ENCODE data around the gene AKT1.

The AKT1 gene

GRCh38 chr14:104789752-104790743 lies 5.5 kb downstream of the AKT1 start:
- Histone ChIP-seq H3K4me3 (ENCODE audit: extremely low read depth, insufficient read depth, low read length, poor library complexity, severe bottlenecking) (no peak overlapping the region), H3K9me3 (ENCODE audit: control insufficient read depth, low read length) (no peaks in the 10 kb centered on the region), H3K36me3 (ENCODE audit: control insufficient read depth, insufficient read depth, low read length) (peaks cover 73% of the 10 kb centered on the region), H3K4me1 (ENCODE audit: control insufficient read depth, insufficient read depth, low read length, poor library complexity, severe bottlenecking) (peaks cover 17% of the 10 kb centered on the region), H3K27ac (ENCODE audit: low read depth, low read length, severe bottlenecking) (no peak overlapping the region)
- 95 to 98% methylated on average over 16 to 24 of the region's 31 CpGs for WGBS, 2 experiments (ENCODE audit: insufficient coverage in 2 of 2)

DNA sequence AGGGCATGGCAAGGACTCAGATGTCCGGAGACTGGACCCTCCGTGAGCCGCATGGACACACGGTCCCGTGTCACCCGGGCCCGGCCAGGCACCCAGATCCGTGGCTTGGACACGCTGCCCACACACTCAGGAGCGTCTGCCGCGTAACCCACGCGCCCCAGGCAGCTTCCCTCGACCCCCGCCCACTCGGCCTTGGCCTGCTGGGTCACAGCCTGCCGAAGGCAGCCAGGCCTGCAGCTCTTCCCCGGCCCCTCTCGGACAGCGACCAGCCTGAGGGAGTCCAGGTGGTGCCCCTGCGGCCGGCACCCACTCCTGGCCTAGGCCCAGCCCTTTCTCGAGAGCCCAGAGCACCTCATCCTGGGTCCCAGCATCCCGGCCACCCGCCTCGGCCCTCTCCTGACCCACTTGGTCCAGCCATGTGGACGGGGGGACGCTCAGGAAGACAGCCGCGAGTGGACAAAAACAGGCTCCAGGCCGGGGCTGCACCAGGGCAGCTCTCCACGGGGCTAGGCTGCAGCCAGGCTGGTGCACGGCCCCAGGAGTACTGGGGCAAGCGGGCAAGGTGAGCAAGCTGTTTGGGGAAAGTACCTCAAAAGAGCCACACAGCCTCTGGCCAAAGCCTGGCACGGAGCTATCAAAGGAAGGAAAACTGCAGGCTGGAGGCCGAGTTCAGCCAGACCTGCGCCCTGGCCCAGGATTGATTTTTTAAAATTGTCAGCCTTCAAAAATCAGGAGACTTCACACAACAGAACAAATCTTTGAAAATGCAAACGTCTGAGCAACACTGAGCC lies 6.5 kb downstream of the AKT1 start:
- 93% methylated on average over 34 to 36 of the region's 39 CpGs for WGBS, 2 experiments (ENCODE audit: insufficient coverage in 2 of 2)
- H3K27ac ChIP-seq (ENCODE audit: low read depth, low read length, severe bottlenecking) = no peak overlapping the region

DNA sequence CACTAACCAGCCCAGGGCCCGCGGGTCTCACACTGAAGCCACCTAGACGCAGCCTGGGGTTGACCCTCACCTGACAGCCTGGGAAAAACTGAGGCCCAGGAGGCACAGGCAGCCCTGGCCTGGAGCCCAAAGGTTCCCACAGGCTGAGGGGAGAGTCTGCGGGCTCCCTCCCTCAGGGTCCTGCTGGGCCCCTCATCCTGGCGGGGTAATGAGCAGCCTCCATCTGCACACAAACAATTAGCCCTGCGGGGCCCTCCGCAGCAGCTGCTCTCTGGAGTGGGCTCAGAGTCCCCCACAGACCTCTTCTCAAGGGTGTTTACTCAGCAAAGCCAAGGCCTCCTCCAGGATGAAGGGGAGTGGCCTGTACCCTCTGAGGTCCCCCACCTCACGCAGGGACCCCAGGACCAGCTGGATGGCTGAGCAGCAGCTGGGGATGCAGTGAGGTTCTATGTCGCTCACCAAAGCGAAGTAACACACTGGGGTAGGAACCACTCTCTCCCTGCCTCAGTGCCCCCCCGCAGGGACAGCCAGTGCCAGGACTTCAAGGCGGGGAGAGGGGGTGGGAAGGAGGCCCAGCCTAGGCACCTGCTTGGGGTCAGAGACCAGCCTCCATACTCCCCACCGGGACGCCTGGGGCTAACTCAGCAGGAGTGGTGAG lies 7.3 kb downstream of the AKT1 start:
- H3K36me3 ChIP-seq (ENCODE audit: control insufficient read depth, insufficient read depth, low read length) = peaks cover 73% of the 10 kb centered on the region
- H3K9me3 ChIP-seq (ENCODE audit: control insufficient read depth, low read length) = no peaks in the 10 kb centered on the region
- no peak overlapping the region for H3K4me3 ChIP-seq (ENCODE audit: extremely low read depth, insufficient read depth, low read length, poor library complexity, severe bottlenecking)
- 96 to 98% methylated on average over 11 to 14 of the region's 14 CpGs for WGBS, 2 experiments (ENCODE audit: insufficient coverage in 2 of 2)
- H3K27ac ChIP-seq (ENCODE audit: low read depth, low read length, severe bottlenecking) = no peak overlapping the region
- H3K4me1 ChIP-seq (ENCODE audit: control insufficient read depth, insufficient read depth, low read length, poor library complexity, severe bottlenecking) = peaks cover 11% of the 10 kb centered on the region

More for the DNA sequence above, 6.5 kb downstream of the AKT1 start:
- H3K36me3 ChIP-seq (ENCODE audit: control insufficient read depth, insufficient read depth, low read length) = peaks cover 76% of the 10 kb centered on the region
- no peaks in the 10 kb centered on the region for H3K9me3 ChIP-seq (ENCODE audit: control insufficient read depth, low read length)
- H3K4me1 ChIP-seq (ENCODE audit: control insufficient read depth, insufficient read depth, low read length, poor library complexity, severe bottlenecking) = peaks cover 17% of the 10 kb centered on the region
- H3K4me3 ChIP-seq (ENCODE audit: extremely low read depth, insufficient read depth, low read length, poor library complexity, severe bottlenecking) = no peak overlapping the region

DNA sequence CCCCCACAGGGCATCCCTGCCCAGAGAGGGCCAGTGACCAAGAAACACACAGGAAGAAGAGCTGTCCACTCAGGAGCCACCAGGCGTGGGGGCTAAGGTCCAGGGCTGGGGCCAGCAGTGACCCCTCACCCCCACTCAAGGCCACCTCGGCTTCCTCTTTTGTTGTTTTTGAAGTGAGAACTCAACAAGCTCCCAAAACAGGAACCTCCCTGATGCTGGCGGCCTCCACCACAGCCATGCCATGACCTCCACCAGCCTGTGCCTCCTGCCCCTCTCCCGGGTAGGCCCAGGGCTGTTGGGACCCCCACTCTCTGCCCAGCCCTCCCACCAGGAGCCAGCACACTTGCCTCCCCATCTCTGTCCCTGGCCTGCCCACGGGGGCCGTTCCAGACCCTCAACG lies 7.8 kb downstream of the AKT1 start:
- Histone ChIP-seq H3K4me3 (ENCODE audit: extremely low read depth, insufficient read depth, low read length, poor library complexity, severe bottlenecking) (no peak overlapping the region), H3K9me3 (ENCODE audit: control insufficient read depth, low read length) (no peaks in the 10 kb centered on the region), H3K4me1 (ENCODE audit: control insufficient read depth, insufficient read depth, low read length, poor library complexity, severe bottlenecking) (peaks cover 5% of the 10 kb centered on the region), H3K36me3 (ENCODE audit: control insufficient read depth, insufficient read depth, low read length) (peaks cover 70% of the 10 kb centered on the region), H3K27ac (ENCODE audit: low read depth, low read length, severe bottlenecking) (no peak overlapping the region)
- 95 to 100% methylated on average over 5 to 7 of the region's 7 CpGs for WGBS, 2 experiments (ENCODE audit: insufficient coverage in 2 of 2)

GRCh38 chr14:104786726-104787675 lies 8.5 kb downstream of the AKT1 start:
- H3K9me3 ChIP-seq (ENCODE audit: control insufficient read depth, low read length) = no peaks in the 10 kb centered on the region
- 95 to 98% methylated on average over 22 to 27 of the region's 30 CpGs for WGBS, 2 experiments (ENCODE audit: insufficient coverage in 2 of 2)
- no peak overlapping the region for H3K27ac ChIP-seq (ENCODE audit: low read depth, low read length, severe bottlenecking)

DNA sequence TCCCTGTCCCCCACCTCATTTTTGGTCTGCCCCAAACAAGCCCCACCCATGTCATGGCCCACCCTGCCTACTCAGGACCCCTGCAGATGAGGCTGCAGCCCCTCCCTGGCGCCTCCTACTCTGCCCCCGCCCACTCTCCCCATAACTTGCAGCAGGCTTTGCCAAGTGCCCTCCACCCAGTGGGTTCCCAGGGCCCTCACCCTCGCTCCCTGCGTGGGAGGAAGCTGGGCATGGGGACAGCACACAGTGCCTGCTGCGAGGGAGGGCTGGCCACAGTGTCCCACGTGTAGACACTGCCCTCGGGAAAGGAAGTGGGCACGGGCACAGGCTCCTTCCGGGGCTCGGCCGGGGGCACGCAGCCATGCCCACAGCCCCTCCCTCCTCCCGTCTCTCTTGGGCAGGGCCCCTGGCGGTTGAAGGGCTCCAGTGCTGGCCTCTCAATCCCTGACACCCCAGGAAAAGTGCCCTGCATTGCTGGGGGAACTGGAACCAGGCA lies 9.4 kb downstream of the AKT1 start:
- H3K9me3 ChIP-seq (ENCODE audit: control insufficient read depth, low read length) = no peaks in the 10 kb centered on the region
- no peaks in the 10 kb centered on the region for H3K4me1 ChIP-seq (ENCODE audit: control insufficient read depth, insufficient read depth, low read length, poor library complexity, severe bottlenecking)
- WGBS, 2 experiments (ENCODE audit: insufficient coverage in 2 of 2) = 95 to 97% methylated on average over 5 to 8 of the region's 14 CpGs
- H3K27ac ChIP-seq (ENCODE audit: low read depth, low read length, severe bottlenecking) = no peak overlapping the region
- no peak overlapping the region for H3K4me3 ChIP-seq (ENCODE audit: extremely low read depth, insufficient read depth, low read length, poor library complexity, severe bottlenecking)
- peaks cover 63% of the 10 kb centered on the region for H3K36me3 ChIP-seq (ENCODE audit: control insufficient read depth, insufficient read depth, low read length)

More at GRCh38 chr14:104786726-104787675, 8.5 kb downstream of the AKT1 start:
- no peaks in the 10 kb centered on the region for H3K4me1 ChIP-seq (ENCODE audit: control insufficient read depth, insufficient read depth, low read length, poor library complexity, severe bottlenecking)
- peaks cover 64% of the 10 kb centered on the region for H3K36me3 ChIP-seq (ENCODE audit: control insufficient read depth, insufficient read depth, low read length)
- H3K4me3 ChIP-seq (ENCODE audit: extremely low read depth, insufficient read depth, low read length, poor library complexity, severe bottlenecking) = no peak overlapping the region

- WGBS, 2 experiments (ENCODE audit: insufficient coverage in 2 of 2) = 94 to 98% methylated on average over 8 to 9 of the region's 13 CpGs
- no peaks in the 10 kb centered on the region for H3K9me3 ChIP-seq (ENCODE audit: control insufficient read depth, low read length)
- H3K36me3 ChIP-seq (ENCODE audit: control insufficient read depth, insufficient read depth, low read length) = peaks cover 62% of the 10 kb centered on the region
- H3K4me1 ChIP-seq (ENCODE audit: control insufficient read depth, insufficient read depth, low read length, poor library complexity, severe bottlenecking) = no peaks in the 10 kb centered on the region
- H3K27ac ChIP-seq (ENCODE audit: low read depth, low read length, severe bottlenecking) = no peak overlapping the region
- H3K4me3 ChIP-seq (ENCODE audit: extremely low read depth, insufficient read depth, low read length, poor library complexity, severe bottlenecking) = no peak overlapping the region
Observed at GRCh38 chr14:104785708-104786080, 9.9 kb downstream of the AKT1 start.

- Histone ChIP-seq H3K9me3 (ENCODE audit: control insufficient read depth, low read length) (no peaks in the 10 kb centered on the region), H3K4me3 (ENCODE audit: extremely low read depth, insufficient read depth, low read length, poor library complexity, severe bottlenecking) (no peak overlapping the region), H3K27ac (ENCODE audit: low read depth, low read length, severe bottlenecking) (no peak overlapping the region), H3K4me1 (ENCODE audit: control insufficient read depth, insufficient read depth, low read length, poor library complexity, severe bottlenecking) (no peaks in the 10 kb centered on the region), H3K36me3 (ENCODE audit: control insufficient read depth, insufficient read depth, low read length) (peaks cover 64% of the 10 kb centered on the region)
- 93 to 94% methylated on average over 23 to 28 of the region's 36 CpGs for WGBS, 2 experiments (ENCODE audit: insufficient coverage in 2 of 2)
Observed at GRCh38 chr14:104784846-104785707, 10.5 kb downstream of the AKT1 start.

DNA sequence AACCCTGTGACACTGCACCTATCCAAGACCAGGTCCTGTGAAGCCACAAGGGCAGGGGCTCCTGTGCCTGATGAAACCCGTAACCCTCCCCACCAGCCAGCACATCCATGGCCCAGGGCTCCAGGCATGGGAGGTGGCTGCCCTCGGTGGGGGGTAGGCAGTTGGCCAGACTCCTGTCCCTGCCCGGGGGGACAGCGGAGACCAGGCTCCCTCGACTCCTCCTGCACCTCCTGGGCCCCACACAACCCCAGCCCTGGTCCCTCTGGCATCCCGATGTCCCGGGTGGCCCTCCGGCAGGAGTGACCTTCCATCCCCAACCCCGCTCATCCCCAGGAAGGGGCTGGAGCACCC lies 11.4 kb downstream of the AKT1 start:
- Histone ChIP-seq H3K4me3 (ENCODE audit: extremely low read depth, insufficient read depth, low read length, poor library complexity, severe bottlenecking) (no peak overlapping the region), H3K27ac (ENCODE audit: low read depth, low read length, severe bottlenecking) (no peak overlapping the region), H3K9me3 (ENCODE audit: control insufficient read depth, low read length) (no peaks in the 10 kb centered on the region), H3K36me3 (ENCODE audit: control insufficient read depth, insufficient read depth, low read length) (peaks cover 69% of the 10 kb centered on the region), H3K4me1 (ENCODE audit: control insufficient read depth, insufficient read depth, low read length, poor library complexity, severe bottlenecking) (no peaks in the 10 kb centered on the region)
- 93 to 97% methylated on average over 8 to 9 of the region's 9 CpGs for WGBS, 2 experiments (ENCODE audit: insufficient coverage in 2 of 2)
